ENCODE results near the gene ATXN7L1.
"Not testable (repeated sequence)": the region's sequence is repeated elsewhere in the genome, so short reads cannot be mapped to it uniquely, and the experiment has no call there.

Gene ATXN7L1

DNA sequence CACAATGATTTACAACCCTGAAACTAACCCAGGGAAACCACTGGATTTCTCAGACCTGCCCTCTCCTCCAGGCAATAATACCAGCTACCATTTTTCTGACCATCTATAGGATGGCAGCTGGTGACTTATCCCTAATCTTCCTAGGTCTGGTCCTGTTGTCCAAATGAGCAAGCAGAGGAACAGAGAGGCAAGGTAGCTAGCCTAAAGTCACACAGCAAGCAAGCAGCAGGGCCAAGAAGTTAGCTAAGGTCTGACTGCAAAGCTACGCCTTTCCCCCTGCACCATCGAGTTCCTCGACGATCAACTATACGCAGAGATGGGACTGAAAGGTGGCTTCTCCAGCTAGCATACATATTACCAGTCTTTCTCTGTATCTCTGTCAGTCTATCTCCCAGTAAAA, 25.3 kb downstream of the ATXN7L1 start:
- Histone ChIP-seq H3K79me1 (ENCODE audit: low read depth, low read length) (peaks cover 3% of the 10 kb centered on the region), H3K27me3 (ENCODE audit: control insufficient read depth in 3 of 3, insufficient read depth in 3 of 3, low read depth in 1 of 3, low read length in 3 of 3) (no peaks in the 10 kb centered on the region), H3K23ac (ENCODE audit: low read depth, low read length, poor library complexity) (no peak overlapping the region), H3K27ac (replicated peaks; ENCODE audit: low read length) (no peak overlapping the region), H3K9me3 (replicated peaks in 1 of 2; ENCODE audit: control insufficient read depth in 2 of 2, insufficient read depth in 1 of 2, low read depth in 1 of 2, low read length in 2 of 2) (no peaks in the 10 kb centered on the region), H2AK5ac (ENCODE audit: low read depth, low read length) (no peak overlapping the region), H2BK12ac (ENCODE audit: low read length) (no peak overlapping the region), H3K4me3 (ENCODE audit: low read length in 2 of 2) (no peak overlapping the region), H3K4me1 (ENCODE audit: control insufficient read depth in 2 of 2, insufficient read depth in 1 of 2, low read depth in 1 of 2, low read length in 2 of 2) (peaks cover 10 to 15% of the 10 kb centered on the region in 2 donors), H2BK15ac (ENCODE audit: low read length) (no peak overlapping the region), H2BK120ac (ENCODE audit: low read depth, low read length) (no peak overlapping the region), H3K4ac (ENCODE audit: low read length) (no peak overlapping the region), H3K18ac (ENCODE audit: low read length) (no peak overlapping the region), H3K14ac (ENCODE audit: low read length) (no peak overlapping the region), H3K9ac (ENCODE audit: low read depth, low read length, poor library complexity) (no peak overlapping the region), H3K4me2 (ENCODE audit: insufficient read depth, low read length, poor library complexity, severe bottlenecking) (no peak overlapping the region), H3K36me3 (replicated peaks in 1 of 2; ENCODE audit: control insufficient read depth in 2 of 2, insufficient read depth in 2 of 2, low read length in 2 of 2) (no peaks in the 10 kb centered on the region), H4K91ac (ENCODE audit: low read depth, low read length, poor library complexity) (no peak overlapping the region), H2AFZ (ENCODE audit: low read length) (no peak overlapping the region), H4K8ac (ENCODE audit: low read depth, low read length) (no peak overlapping the region), H2BK5ac (ENCODE audit: low read length) (no peak overlapping the region)
- no peak for DNase-seq (ENCODE audit: low spot score)
- no CpG with 5 or more reads among the region's 5 CpGs for WGBS, 2 donors (ENCODE audit: extremely low coverage in 2 of 2, insufficient read length in 2 of 2, insufficient replicate concordance in 1 of 2)

DNA sequence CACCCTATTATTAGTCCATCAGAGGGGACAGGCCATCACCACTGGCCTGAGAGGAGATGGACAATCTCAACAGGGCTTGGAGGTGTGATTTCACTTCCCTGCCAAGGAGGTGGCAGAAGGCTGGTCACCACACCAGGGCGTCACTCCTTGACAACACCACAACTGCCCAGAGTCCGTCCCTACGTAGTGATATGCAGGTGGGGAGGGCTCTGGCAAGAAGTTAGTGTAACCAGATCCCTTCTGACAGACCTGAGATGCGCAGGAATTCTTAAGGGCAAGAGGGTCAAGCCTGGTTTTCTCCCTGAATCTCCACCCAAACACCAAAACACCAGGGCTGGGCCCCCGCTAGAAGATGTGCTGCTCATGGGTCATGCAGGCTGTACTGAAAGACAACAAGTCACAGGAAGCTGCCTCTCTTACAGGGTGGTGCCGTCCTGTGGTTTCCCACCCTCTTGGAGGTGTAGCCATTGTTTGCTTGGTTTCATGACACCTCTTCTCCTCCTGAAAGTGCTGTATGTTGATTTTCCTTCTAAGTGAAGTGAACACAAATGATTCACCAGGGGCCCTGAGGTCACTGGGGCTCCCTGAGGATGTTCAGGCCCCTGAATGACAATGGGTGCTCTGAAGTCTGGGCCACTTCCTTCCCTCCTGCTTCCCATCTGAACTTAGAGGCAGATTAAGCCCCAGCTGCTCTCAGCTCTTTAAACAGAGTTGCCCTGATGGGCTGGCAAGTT, 27.1 kb downstream of the ATXN7L1 start:
- Histone ChIP-seq H3K4ac (ENCODE audit: low read length) (no peak overlapping the region), H3K23ac (ENCODE audit: low read depth, low read length, poor library complexity) (no peak overlapping the region), H2BK120ac (ENCODE audit: low read depth, low read length) (no peak overlapping the region), H2AK5ac (ENCODE audit: low read depth, low read length) (no peak overlapping the region), H4K91ac (ENCODE audit: low read depth, low read length, poor library complexity) (no peak overlapping the region), H3K27ac (replicated peaks; ENCODE audit: low read length) (no peak overlapping the region), H3K4me3 (ENCODE audit: low read length in 2 of 2) (no peak overlapping the region), H3K9ac (ENCODE audit: low read depth, low read length, poor library complexity) (no peak overlapping the region), H2BK5ac (ENCODE audit: low read length) (no peak overlapping the region), H3K18ac (ENCODE audit: low read length) (no peak overlapping the region), H3K36me3 (replicated peaks in 1 of 2; ENCODE audit: control insufficient read depth in 2 of 2, insufficient read depth in 2 of 2, low read length in 2 of 2) (no peaks in the 10 kb centered on the region), H3K4me1 (ENCODE audit: control insufficient read depth in 2 of 2, insufficient read depth in 1 of 2, low read depth in 1 of 2, low read length in 2 of 2) (peaks cover 10 to 13% of the 10 kb centered on the region in 2 donors), H2BK15ac (ENCODE audit: low read length) (no peak overlapping the region), H3K4me2 (ENCODE audit: insufficient read depth, low read length, poor library complexity, severe bottlenecking) (no peak overlapping the region), H3K79me1 (ENCODE audit: low read depth, low read length) (peaks cover 3% of the 10 kb centered on the region), H2AFZ (ENCODE audit: low read length) (no peak overlapping the region), H4K8ac (ENCODE audit: low read depth, low read length) (no peak overlapping the region), H3K9me3 (replicated peaks in 1 of 2; ENCODE audit: control insufficient read depth in 2 of 2, insufficient read depth in 1 of 2, low read depth in 1 of 2, low read length in 2 of 2) (peaks cover 0 to 5% of the 10 kb centered on the region in 2 donors), H3K14ac (ENCODE audit: low read length) (no peak overlapping the region), H3K27me3 (ENCODE audit: control insufficient read depth in 3 of 3, insufficient read depth in 3 of 3, low read depth in 1 of 3, low read length in 3 of 3) (no peaks in the 10 kb centered on the region), H2BK12ac (ENCODE audit: low read length) (no peak overlapping the region)
- no CpG with 5 or more reads among the region's 6 CpGs for WGBS, 2 donors (ENCODE audit: extremely low coverage in 2 of 2, insufficient read length in 2 of 2, insufficient replicate concordance in 1 of 2)
- DNase-seq (ENCODE audit: low spot score), result no peak

DNA sequence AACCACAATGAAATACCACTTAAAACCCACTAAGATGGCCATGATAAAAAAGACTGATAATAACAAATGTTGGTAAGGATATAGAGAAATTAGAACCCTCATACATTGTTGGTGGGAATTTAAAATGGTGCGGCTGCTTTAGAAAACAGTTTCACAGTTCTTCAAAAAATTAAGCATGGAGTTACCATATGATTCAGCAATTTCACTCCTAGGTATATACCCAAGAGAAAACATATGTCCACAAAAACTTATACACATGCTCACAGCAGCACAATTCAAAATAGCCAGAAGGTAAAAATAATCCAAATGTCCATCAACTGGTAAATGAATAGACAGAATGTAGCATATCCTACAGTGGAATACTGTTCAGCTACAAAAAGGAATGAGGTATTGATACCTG, 30.0 kb downstream of the ATXN7L1 start:
- Histone ChIP-seq H2AFZ (ENCODE audit: low read length) (no peak overlapping the region), H2BK120ac (ENCODE audit: low read depth, low read length) (no peak overlapping the region), H4K91ac (ENCODE audit: low read depth, low read length, poor library complexity) (no peak overlapping the region), H3K79me1 (ENCODE audit: low read depth, low read length) (peaks cover 3% of the 10 kb centered on the region), H2BK15ac (ENCODE audit: low read length) (no peak overlapping the region), H3K9me3 (replicated peaks in 1 of 2; ENCODE audit: control insufficient read depth in 2 of 2, insufficient read depth in 1 of 2, low read depth in 1 of 2, low read length in 2 of 2) (peaks cover 0 to 5% of the 10 kb centered on the region in 2 donors), H3K4me2 (ENCODE audit: insufficient read depth, low read length, poor library complexity, severe bottlenecking) (no peak overlapping the region), H3K27me3 (ENCODE audit: control insufficient read depth in 3 of 3, insufficient read depth in 3 of 3, low read depth in 1 of 3, low read length in 3 of 3) (no peaks in the 10 kb centered on the region), H3K23ac (ENCODE audit: low read depth, low read length, poor library complexity) (no peak overlapping the region), H2BK12ac (ENCODE audit: low read length) (no peak overlapping the region), H3K18ac (ENCODE audit: low read length) (no peak overlapping the region), H3K27ac (replicated peaks; ENCODE audit: low read length) (no peak overlapping the region), H3K4ac (ENCODE audit: low read length) (no peak overlapping the region), H3K4me1 (ENCODE audit: control insufficient read depth in 2 of 2, insufficient read depth in 1 of 2, low read depth in 1 of 2, low read length in 2 of 2) (peaks cover 6 to 9% of the 10 kb centered on the region in 2 donors), H4K8ac (ENCODE audit: low read depth, low read length) (no peak overlapping the region), H3K9ac (ENCODE audit: low read depth, low read length, poor library complexity) (no peak overlapping the region), H2AK5ac (ENCODE audit: low read depth, low read length) (no peak overlapping the region), H3K36me3 (replicated peaks in 1 of 2; ENCODE audit: control insufficient read depth in 2 of 2, insufficient read depth in 2 of 2, low read length in 2 of 2) (no peaks in the 10 kb centered on the region), H2BK5ac (ENCODE audit: low read length) (no peak overlapping the region), H3K4me3 (ENCODE audit: low read length in 2 of 2) (no peak overlapping the region), H3K14ac (ENCODE audit: low read length) (no peak overlapping the region)
- WGBS, 2 donors (ENCODE audit: extremely low coverage in 2 of 2, insufficient read length in 2 of 2, insufficient replicate concordance in 1 of 2), result no CpG with 5 or more reads among the region's 1 CpG
- no peak for DNase-seq (ENCODE audit: low spot score)

DNA sequence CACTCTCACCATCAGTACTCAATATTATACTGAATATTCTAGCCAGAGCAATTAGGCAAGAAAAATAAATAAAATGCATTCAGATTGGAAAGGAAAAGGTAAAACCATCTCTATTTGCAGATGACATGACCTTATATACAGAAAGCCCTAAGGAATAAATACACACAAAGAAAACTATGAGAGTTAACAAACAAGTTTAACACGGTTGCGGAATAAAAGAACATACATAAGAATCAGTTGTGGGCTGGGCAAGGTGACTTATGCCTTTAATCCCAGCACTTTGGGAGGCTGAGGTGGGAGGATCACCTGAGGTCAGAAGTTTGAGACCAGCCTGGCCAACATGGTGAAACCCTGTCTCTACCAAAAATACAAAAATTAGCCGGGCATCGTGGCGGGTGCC, 31.7 kb downstream of the ATXN7L1 start:
- H3K27ac ChIP-seq (replicated peaks; ENCODE audit: low read length); H3K4ac ChIP-seq (ENCODE audit: low read length); DNase-seq (ENCODE audit: low spot score); H2AK5ac ChIP-seq (ENCODE audit: low read depth, low read length); H3K18ac ChIP-seq (ENCODE audit: low read length); H3K4me1 ChIP-seq (ENCODE audit: control insufficient read depth in 2 of 2, insufficient read depth in 1 of 2, low read depth in 1 of 2, low read length in 2 of 2); H3K9ac ChIP-seq (ENCODE audit: low read depth, low read length, poor library complexity); H2BK12ac ChIP-seq (ENCODE audit: low read length); H2BK15ac ChIP-seq (ENCODE audit: low read length); H2BK5ac ChIP-seq (ENCODE audit: low read length); H4K8ac ChIP-seq (ENCODE audit: low read depth, low read length); H3K14ac ChIP-seq (ENCODE audit: low read length); H2AFZ ChIP-seq (ENCODE audit: low read length); H3K36me3 ChIP-seq (replicated peaks in 1 of 2; ENCODE audit: control insufficient read depth in 2 of 2, insufficient read depth in 2 of 2, low read length in 2 of 2); H3K9me3 ChIP-seq (replicated peaks in 1 of 2; ENCODE audit: control insufficient read depth in 2 of 2, insufficient read depth in 1 of 2, low read depth in 1 of 2, low read length in 2 of 2); H3K79me1 ChIP-seq (ENCODE audit: low read depth, low read length); H4K91ac ChIP-seq (ENCODE audit: low read depth, low read length, poor library complexity); H3K4me3 ChIP-seq (ENCODE audit: low read length in 2 of 2); H3K27me3 ChIP-seq (ENCODE audit: control insufficient read depth in 3 of 3, insufficient read depth in 3 of 3, low read depth in 1 of 3, low read length in 3 of 3); H3K4me2 ChIP-seq (ENCODE audit: insufficient read depth, low read length, poor library complexity, severe bottlenecking); H2BK120ac ChIP-seq (ENCODE audit: low read depth, low read length); H3K23ac ChIP-seq (ENCODE audit: low read depth, low read length, poor library complexity): not testable (repeated sequence)
- WGBS, 2 donors (ENCODE audit: extremely low coverage in 2 of 2, insufficient read length in 2 of 2, insufficient replicate concordance in 1 of 2), result no CpG with 5 or more reads among the region's 5 CpGs

All from neuronal stem cell (in vitro differentiated cells).